Measurements from ENCODE around the gene SPATA7.

DNA sequence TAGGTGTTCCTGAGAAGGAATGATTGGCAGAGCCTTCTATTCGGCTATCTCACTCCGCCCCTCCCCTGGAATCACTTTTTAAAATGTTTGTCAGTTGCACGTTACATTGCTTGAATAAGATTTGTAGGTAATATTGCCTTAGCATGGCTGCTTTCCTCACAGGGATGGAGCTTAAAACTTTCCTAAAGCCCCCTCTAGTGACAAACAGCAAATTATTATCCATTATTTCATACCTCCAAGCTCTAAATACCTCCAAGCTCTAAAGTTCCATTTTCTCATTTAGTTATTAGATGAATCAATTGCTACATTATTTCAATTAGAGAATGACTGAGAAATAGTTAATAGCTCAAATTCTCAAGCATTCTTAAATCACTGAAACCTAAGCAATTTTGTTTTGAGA, 5.1 kb upstream of the SPATA7 start:
- TF ChIP-seq, protein P1, sequence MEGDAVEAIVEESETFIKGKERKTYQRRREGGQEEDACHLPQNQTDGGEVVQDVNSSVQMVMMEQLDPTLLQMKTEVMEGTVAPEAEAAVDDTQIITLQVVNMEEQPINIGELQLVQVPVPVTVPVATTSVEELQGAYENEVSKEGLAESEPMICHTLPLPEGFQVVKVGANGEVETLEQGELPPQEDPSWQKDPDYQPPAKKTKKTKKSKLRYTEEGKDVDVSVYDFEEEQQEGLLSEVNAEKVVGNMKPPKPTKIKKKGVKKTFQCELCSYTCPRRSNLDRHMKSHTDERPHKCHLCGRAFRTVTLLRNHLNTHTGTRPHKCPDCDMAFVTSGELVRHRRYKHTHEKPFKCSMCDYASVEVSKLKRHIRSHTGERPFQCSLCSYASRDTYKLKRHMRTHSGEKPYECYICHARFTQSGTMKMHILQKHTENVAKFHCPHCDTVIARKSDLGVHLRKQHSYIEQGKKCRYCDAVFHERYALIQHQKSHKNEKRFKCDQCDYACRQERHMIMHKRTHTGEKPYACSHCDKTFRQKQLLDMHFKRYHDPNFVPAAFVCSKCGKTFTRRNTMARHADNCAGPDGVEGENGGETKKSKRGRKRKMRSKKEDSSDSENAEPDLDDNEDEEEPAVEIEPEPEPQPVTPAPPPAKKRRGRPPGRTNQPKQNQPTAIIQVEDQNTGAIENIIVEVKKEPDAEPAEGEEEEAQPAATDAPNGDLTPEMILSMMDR (IDR thresholded peaks at IDR 0.05), result no peak
- TF ChIP-seq POLR2AphosphoS5 (IDR thresholded peaks at IDR 0.05) (no peak), POLR2A (IDR thresholded peaks at IDR 0.05) (no peak)

Data from transverse colon (tissue), 4 donors.